H9 (cell line): ENCODE data around the gene KIF16B. TPM values are rescaled to one million over a fixed set of nuclear protein-coding genes. Genes with fewer than 3 reads are reported as not detected.

Experiments
- DNase-seq: peaks from one replicate; pipeline ENCODE4 v3.0.0-alpha.2; 2017
- H2AFZ ChIP-seq: one replicate; pipeline ENCODE4 v1.6.1; 2013; ENCODE audit warnings: mild to moderate bottlenecking, low read length, control low read depth, moderate library complexity
- H2AK5ac ChIP-seq: 2 replicates; pipeline ENCODE4 v1.6.1; 2013; ENCODE audit warnings: low read length, control low read depth, mixed read lengths; ENCODE audit not compliant: insufficient read length
- H2BK120ac ChIP-seq: one replicate; pipeline ENCODE4 v1.6.1; 2013; ENCODE audit warnings: low read depth, mild to moderate bottlenecking, low read length, control low read depth, inconsistent platforms; ENCODE audit not compliant: poor library complexity, severe bottlenecking
- H2BK12ac ChIP-seq: 2 replicates; pipeline ENCODE4 v1.6.1; 2013; ENCODE audit warnings: low read length, control low read depth, mixed read lengths, low read depth; ENCODE audit not compliant: insufficient read length
- H2BK15ac ChIP-seq: 2 replicates; pipeline ENCODE4 v1.6.1; 2013; ENCODE audit warnings: low read depth, low read length, control low read depth
- H2BK20ac ChIP-seq: one replicate; pipeline ENCODE4 v1.6.1; 2013; ENCODE audit warnings: low read depth, mild to moderate bottlenecking, low read length, control low read depth, inconsistent platforms; ENCODE audit not compliant: poor library complexity, severe bottlenecking
- H2BK5ac ChIP-seq: 2 replicates; pipeline ENCODE4 v1.6.1; 2013; ENCODE audit warnings: low read length, control low read depth, mixed read lengths; ENCODE audit not compliant: insufficient read length
- H3K14ac ChIP-seq: 2 replicates; pipeline ENCODE4 v1.6.1; 2013; ENCODE audit warnings: low read length, control low read depth; ENCODE audit not compliant: insufficient read depth
- H3K18ac ChIP-seq: 2 replicates; pipeline ENCODE4 v1.6.1; 2013; ENCODE audit warnings: low read depth, mild to moderate bottlenecking, mixed read lengths, low read length, control low read depth; ENCODE audit not compliant: insufficient read length
- H3K23ac ChIP-seq: 2 replicates; pipeline ENCODE4 v1.6.1; 2013; ENCODE audit warnings: low read length, control low read depth, mixed read lengths, low read depth; ENCODE audit not compliant: insufficient read length
- H3K23me2 ChIP-seq: 2 replicates; pipeline ENCODE4 v1.6.1; 2013; ENCODE audit warnings: low read depth, mild to moderate bottlenecking, mixed read lengths, low read length, control low read depth; ENCODE audit not compliant: insufficient read length, poor library complexity, severe bottlenecking
- H3K27ac ChIP-seq: 2 replicates; pipeline ENCODE4 v1.5.1; 2013; ENCODE audit warnings: low read length, control low read depth, mixed read lengths, low read depth; ENCODE audit not compliant: insufficient read length
- H3K27me3 ChIP-seq: 2 replicates; pipeline ENCODE4 v1.6.1; 2013; ENCODE audit warnings: low read length, control low read depth, inconsistent platforms; ENCODE audit not compliant: insufficient read depth
- H3K4ac ChIP-seq: 2 replicates; pipeline ENCODE4 v1.6.1; 2013; ENCODE audit warnings: low read depth, mild to moderate bottlenecking, control low read depth, inconsistent platforms, low read length, moderate library complexity
- H3K4me1 ChIP-seq: 2 replicates; pipeline ENCODE4 v1.6.1; 2013; ENCODE audit warnings: low read length, control low read depth, inconsistent platforms; ENCODE audit not compliant: insufficient read depth
- H3K4me2 ChIP-seq: 2 replicates; pipeline ENCODE4 v1.6.1; 2013; ENCODE audit warnings: low read length, control low read depth, mixed read lengths; ENCODE audit not compliant: insufficient read length, insufficient read depth
- H3K56ac ChIP-seq: 2 replicates; pipeline ENCODE4 v1.6.1; 2013; ENCODE audit warnings: low read depth, mild to moderate bottlenecking, mixed read lengths, low read length, control low read depth; ENCODE audit not compliant: insufficient read length
- H3K79me1 ChIP-seq: 2 replicates; pipeline ENCODE4 v1.6.1; 2013; ENCODE audit warnings: low read depth, mild to moderate bottlenecking, moderate library complexity, low read length, control low read depth, inconsistent platforms; ENCODE audit not compliant: insufficient read depth, poor library complexity, severe bottlenecking
- H3K79me2 ChIP-seq: 2 replicates; pipeline ENCODE4 v1.6.1; 2013; ENCODE audit warnings: low read length, control low read depth, inconsistent platforms; ENCODE audit not compliant: insufficient read depth
- H3K9ac ChIP-seq: 2 replicates; pipeline ENCODE4 v1.6.1; 2013; ENCODE audit warnings: low read length, control low read depth, mixed read lengths; ENCODE audit not compliant: insufficient read length; ENCODE audit errors: extremely low read depth
- H3K9me3 ChIP-seq: one replicate; pipeline ENCODE4 v1.6.1; 2013; ENCODE audit warnings: low read depth, low read length, inconsistent platforms; ENCODE audit not compliant: control insufficient read depth
- H3T11ph ChIP-seq: one replicate; pipeline ENCODE4 v1.6.1; 2013; ENCODE audit warnings: mild to moderate bottlenecking, low read length, control low read depth, inconsistent platforms
- H4K20me1 ChIP-seq: one replicate; pipeline ENCODE4 v1.6.1; 2013; ENCODE audit not compliant: control insufficient read depth, insufficient read length, insufficient read depth
- H4K5ac ChIP-seq: 2 replicates; pipeline ENCODE4 v1.6.1; 2013; ENCODE audit warnings: low read depth, mild to moderate bottlenecking, mixed read lengths, low read length, control low read depth; ENCODE audit not compliant: insufficient read length
- H4K8ac ChIP-seq: replicated peaks from 2 replicates; pipeline ENCODE4 v1.6.1; 2013; ENCODE audit warnings: low read length, control low read depth, mixed read lengths, low read depth; ENCODE audit not compliant: insufficient read length
- H4K91ac ChIP-seq: 2 replicates; pipeline ENCODE4 v1.6.1; 2013; ENCODE audit warnings: low read depth, mild to moderate bottlenecking, moderate library complexity, mixed read lengths, low read length, control low read depth; ENCODE audit not compliant: insufficient read length
- H3K27ac Mint-ChIP-seq, 3 experiments: 2 replicates in 2 of 3; 3 replicates in 1 of 3; pipeline ENCODE4 v1.8.0; 2020 to 2021; ENCODE audit warnings: mixed read lengths in 3 of 3, mild to moderate bottlenecking in 1 of 3, moderate library complexity in 1 of 3
- H3K27me3 Mint-ChIP-seq: 2 replicates; pipeline ENCODE4 v1.8.0; 2021; ENCODE audit warnings: low read depth, mild to moderate bottlenecking, moderate library complexity, mixed read lengths
- H3K36me3 Mint-ChIP-seq, 3 experiments: 2 replicates in 2 of 3; 3 replicates in 1 of 3; pipeline ENCODE4 v1.8.0; 2020 to 2021; ENCODE audit warnings: low read depth in 3 of 3, mixed read lengths in 3 of 3; ENCODE audit not compliant: insufficient read depth in 1 of 3
- H3K4me1 Mint-ChIP-seq, 2 experiments: 2 replicates each; pipeline ENCODE4 v1.8.0; 2020; ENCODE audit warnings: mixed read lengths in 2 of 2
- H3K4me3 Mint-ChIP-seq, 2 experiments: 2 replicates in 1 of 2; 3 replicates in 1 of 2; pipeline ENCODE4 v1.8.0; 2020 to 2021; ENCODE audit warnings: mild to moderate bottlenecking in 2 of 2, mixed read lengths in 2 of 2, moderate library complexity in 1 of 2
- H3K9me3 Mint-ChIP-seq, 2 experiments: 2 replicates in 1 of 2; 3 replicates in 1 of 2; pipeline ENCODE4 v1.8.0; 2020; ENCODE audit warnings: mild to moderate bottlenecking in 2 of 2, mixed read lengths in 2 of 2, moderate library complexity in 1 of 2
- CTCF ChIP-seq: fragments of 200-600 bp; sonication (generic); conservative IDR thresholded peaks from 3 replicates; pipeline ENCODE4 v1.8.0; 2021; ENCODE audit warnings: antibody characterized with exemption, mild to moderate bottlenecking
- WGBS: extraction: QIAGEN DNeasy Blood & Tissue Kit; methylation state at CpG from one replicate; pipeline ENCODE4 v1.1.7; 2013; ENCODE audit warnings: missing lambda C conversion rate, low lambda C conversion rate, mixed read lengths; ENCODE audit not compliant: insufficient read length; ENCODE audit errors: extremely low coverage; 5-methylcytosine and 5-hydroxymethylcytosine counted together
- total RNA-seq: library from RNA; stranded (reverse); gene quantifications from 2 replicates; pipeline ENCODE4 v1.2.1, GENCODE V29; 2021

The KIF16B gene
- total RNA-seq, 1 experiment from 2014 or later = 7.4 TPM

GRCh38 chr20:16580620-16581019, 7.4 kb upstream of the KIF16B start:
- Mint-ChIP-seq H3K36me3 (no peaks in the 10 kb centered on the region), H3K27me3 (no peaks in the 10 kb centered on the region), H3K4me3 (no peak overlapping the region), H3K27ac (no peak overlapping the region), H3K4me1 (peaks cover 19 to 22% of the 10 kb centered on the region in 2 experiments), H3K9me3 (no peaks in the 10 kb centered on the region; a peak in 1 of 5 replicates)
- Histone ChIP-seq H2BK5ac (no peak overlapping the region), H3K79me2 (no peaks in the 10 kb centered on the region), H3K4ac (no peak overlapping the region), H3K23me2 (no peaks in the 10 kb centered on the region), H2AFZ (no peak overlapping the region), H4K8ac (no peak overlapping the region), H2AK5ac (no peak overlapping the region), H3K9me3 (no peaks in the 10 kb centered on the region), H4K91ac (no peak overlapping the region), H2BK20ac (no peak overlapping the region), H3K27ac (no peak overlapping the region), H3K14ac (no peak overlapping the region), H4K20me1 (no peaks in the 10 kb centered on the region), H2BK12ac (no peak overlapping the region), H2BK120ac (no peak overlapping the region), H3K56ac (no peak overlapping the region), H2BK15ac (no peak overlapping the region), H3K79me1 (no peaks in the 10 kb centered on the region), H3K4me1 (no peaks in the 10 kb centered on the region; the same call in 1 of the 2 replicates), H4K5ac (no peak overlapping the region), H3K9ac (no peak overlapping the region), H3K23ac (no peak overlapping the region), H3T11ph (no peak overlapping the region), H3K27me3 (no peaks in the 10 kb centered on the region), H3K4me2 (no peak overlapping the region), H3K18ac (no peak overlapping the region)
- no peak for DNase-seq
- TF ChIP-seq CTCF = no peak
- no CpG with 5 or more reads among the region's 2 CpGs for WGBS
